Osteoblast (primary cell): Measurements from ENCODE around the gene GRIK3. TPM values are rescaled to one million over a fixed set of nuclear protein-coding genes. Genes with fewer than 3 reads are reported as not detected.
A peak's percentile ranks its signal among the peaks of the same experiment; 100 is the strongest.

Source experiments
- DNase-seq: peaks from one replicate; pipeline ENCODE4 v3.0.0; 2011; ENCODE audit warnings: low spot score, mixed read lengths; ENCODE audit not compliant: insufficient read length; ENCODE audit errors: missing footprints
- H2AFZ ChIP-seq: 2 replicates; pipeline ENCODE4 v1.6.0; 2011; ENCODE audit warnings: mild to moderate bottlenecking, low read length
- H3K27ac ChIP-seq: 2 replicates; pipeline ENCODE4 v1.5.1; 2011; ENCODE audit warnings: mild to moderate bottlenecking, low read depth, low read length, moderate library complexity
- H3K27me3 ChIP-seq: 2 replicates; pipeline ENCODE4 v1.6.0; 2012; ENCODE audit warnings: mild to moderate bottlenecking, control low read depth, inconsistent platforms, low read length, moderate library complexity; ENCODE audit not compliant: insufficient read depth
- H3K36me3 ChIP-seq: 2 replicates; pipeline ENCODE4 v1.5.1; 2011; ENCODE audit warnings: mild to moderate bottlenecking, low read length, control low read depth, moderate library complexity; ENCODE audit not compliant: insufficient read depth
- H3K4me1 ChIP-seq: 2 replicates; pipeline ENCODE4 v1.5.1; 2011; ENCODE audit warnings: mild to moderate bottlenecking, low read length, control low read depth, moderate library complexity; ENCODE audit not compliant: insufficient read depth
- H3K4me2 ChIP-seq: 2 replicates; pipeline ENCODE4 v1.6.0; 2011; ENCODE audit warnings: mild to moderate bottlenecking, low read length; ENCODE audit not compliant: insufficient read depth
- H3K4me3 ChIP-seq: fragments of 200-600 bp; sonication (generic); 3 replicates; pipeline ENCODE4 v1.5.1; 2012; ENCODE audit warnings: mild to moderate bottlenecking, low read length, inconsistent platforms; ENCODE audit not compliant: insufficient read depth
- H3K79me2 ChIP-seq: 2 replicates; pipeline ENCODE4 v1.6.0; 2012; ENCODE audit warnings: mild to moderate bottlenecking, low read length, control low read depth, inconsistent platforms; ENCODE audit not compliant: insufficient read depth
- H3K9me3 ChIP-seq: 2 replicates; pipeline ENCODE4 v1.5.1; 2011; ENCODE audit warnings: low read depth, low read length, control low read depth
- H4K20me1 ChIP-seq: 2 replicates; pipeline ENCODE4 v1.6.0; 2012; ENCODE audit warnings: mild to moderate bottlenecking, low read length, control low read depth; ENCODE audit not compliant: insufficient read depth
- CTCF ChIP-seq: IDR thresholded peaks from 2 replicates; pipeline ENCODE4 v1.5.1; 2011; ENCODE audit warnings: mild to moderate bottlenecking, low read depth, low read length, moderate library complexity; ENCODE audit errors: extremely low read depth
- total RNA-seq: library from RNA; depleted of rRNA; stranded (reverse); fragments of >200 nt; gene quantifications from 2 replicates; pipeline ENCODE4 v1.2.3, GENCODE V29; 2012

Gene GRIK3
- total RNA-seq, 1 donor, result not detected

- Histone ChIP-seq H4K20me1 (no peaks in the 10 kb centered on the region), H3K79me2 (no peaks in the 10 kb centered on the region), H3K9me3 (no peaks in the 10 kb centered on the region), H3K4me1 (no peaks in the 10 kb centered on the region), H3K4me2 (no peak overlapping the region), H3K27ac (no peak overlapping the region), H3K27me3 (no peaks in the 10 kb centered on the region), H2AFZ (no peak overlapping the region), H3K4me3 (no peak overlapping the region), H3K36me3 (no peaks in the 10 kb centered on the region)
- no peak for DNase-seq
- TF ChIP-seq CTCF, result peak; percentile 26
Measured at GRCh38 chr1:36864182-36864822, 170.0 kb downstream of the GRIK3 start.

GRCh38 chr1:36863500-36863899 is 170.8 kb downstream of the GRIK3 start:
- TF ChIP-seq CTCF, result no peak
- H3K36me3 ChIP-seq, result no peaks in the 10 kb centered on the region
- no peak overlapping the region for H2AFZ ChIP-seq
- no peaks in the 10 kb centered on the region for H3K79me2 ChIP-seq
- no peaks in the 10 kb centered on the region for H3K27me3 ChIP-seq
- no peaks in the 10 kb centered on the region for H3K4me1 ChIP-seq
- H3K27ac ChIP-seq, result no peak overlapping the region
- H3K4me2 ChIP-seq, result no peak overlapping the region
- H4K20me1 ChIP-seq, result no peaks in the 10 kb centered on the region
- no peak overlapping the region for H3K4me3 ChIP-seq
- no peaks in the 10 kb centered on the region for H3K9me3 ChIP-seq
- DNase-seq, result no peak

GRCh38 chr1:36863061-36863460 is 171.3 kb downstream of the GRIK3 start:
- Histone ChIP-seq H3K4me2 (no peak overlapping the region), H3K27me3 (no peaks in the 10 kb centered on the region), H2AFZ (no peak overlapping the region), H3K79me2 (no peaks in the 10 kb centered on the region), H3K27ac (no peak overlapping the region), H4K20me1 (no peaks in the 10 kb centered on the region), H3K9me3 (no peaks in the 10 kb centered on the region), H3K36me3 (no peaks in the 10 kb centered on the region), H3K4me3 (no peak overlapping the region), H3K4me1 (no peaks in the 10 kb centered on the region)
- no peak for TF ChIP-seq CTCF
- no peak for DNase-seq

- Histone ChIP-seq H3K4me3 (no peak overlapping the region), H2AFZ (no peak overlapping the region), H3K36me3 (no peaks in the 10 kb centered on the region), H4K20me1 (no peaks in the 10 kb centered on the region), H3K9me3 (no peaks in the 10 kb centered on the region), H3K27me3 (no peaks in the 10 kb centered on the region), H3K4me2 (no peak overlapping the region), H3K4me1 (no peaks in the 10 kb centered on the region), H3K27ac (no peak overlapping the region), H3K79me2 (no peaks in the 10 kb centered on the region)
- no peak for TF ChIP-seq CTCF
- no peak for DNase-seq
Measured at GRCh38 chr1:36861375-36861774, 172.9 kb downstream of the GRIK3 start.
